CD4-positive, alpha-beta T cell treated with Interleukin-15 for 1 hour (primary cell): ENCODE results near the gene CFAP299.
"Not testable (repeated sequence)": the region's sequence is repeated elsewhere in the genome, so short reads cannot be mapped to it uniquely, and the experiment has no call there.

Source experiments
- DNase-seq: peaks from one replicate; pipeline ENCODE4 v3.0.0-alpha.2; 2020

The CFAP299 gene

DNA sequence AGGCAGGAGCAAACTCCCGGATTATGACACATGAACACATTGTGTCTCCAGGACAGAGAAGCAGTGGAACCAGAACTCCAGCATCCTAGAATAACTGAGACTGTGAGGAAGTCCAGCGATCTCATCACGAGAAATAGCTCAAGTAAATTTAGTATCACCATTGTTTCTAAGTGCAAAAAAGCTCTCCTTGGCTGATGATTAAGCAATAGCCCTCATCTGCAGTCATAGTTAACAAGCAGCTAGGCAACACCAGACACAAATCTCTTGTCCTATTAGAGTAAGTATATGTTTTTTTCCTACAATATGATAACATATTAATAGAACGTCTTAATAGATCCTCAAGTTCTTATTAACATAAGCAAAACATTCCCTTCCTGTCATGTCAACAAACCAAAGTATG lies 2.4 kb upstream of the CFAP299 start:
- DNase-seq = no peak

DNA sequence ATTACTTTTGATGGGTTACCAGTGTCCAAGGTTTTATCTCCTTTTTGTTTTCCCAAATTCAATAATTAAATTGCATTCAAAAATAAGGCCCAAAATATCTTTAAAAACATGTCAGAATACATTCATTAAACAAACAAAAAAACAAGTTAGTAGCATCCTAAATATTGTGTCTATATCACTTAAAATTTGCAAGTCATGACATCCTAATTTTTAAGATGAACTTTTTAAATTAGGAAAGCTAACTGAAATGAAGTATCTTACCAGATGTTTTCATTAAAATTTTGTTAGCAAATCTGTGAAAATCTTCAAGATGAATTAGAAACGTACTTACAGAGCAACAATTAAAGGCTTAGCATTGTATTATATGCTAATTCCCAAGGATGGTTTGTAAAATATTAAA lies 962 bp upstream of the CFAP299 start:
- no peak for DNase-seq

DNA sequence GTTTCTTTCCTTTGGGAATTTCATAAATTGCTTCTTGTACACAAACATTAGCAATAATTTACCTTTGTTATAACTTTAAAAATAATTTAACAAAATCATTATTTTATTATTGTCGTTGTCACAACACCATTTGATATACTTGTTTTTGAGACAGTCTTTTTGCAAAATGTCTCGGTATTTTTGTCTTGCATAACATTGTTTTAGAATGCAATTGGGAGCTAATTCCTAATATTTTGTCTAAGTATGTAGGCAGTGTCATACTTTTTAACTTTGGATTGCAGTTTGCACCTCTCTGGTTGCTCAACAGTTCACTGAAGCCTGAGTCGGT lies 340 bp upstream of the CFAP299 start:
- DNase-seq = no peak

DNA sequence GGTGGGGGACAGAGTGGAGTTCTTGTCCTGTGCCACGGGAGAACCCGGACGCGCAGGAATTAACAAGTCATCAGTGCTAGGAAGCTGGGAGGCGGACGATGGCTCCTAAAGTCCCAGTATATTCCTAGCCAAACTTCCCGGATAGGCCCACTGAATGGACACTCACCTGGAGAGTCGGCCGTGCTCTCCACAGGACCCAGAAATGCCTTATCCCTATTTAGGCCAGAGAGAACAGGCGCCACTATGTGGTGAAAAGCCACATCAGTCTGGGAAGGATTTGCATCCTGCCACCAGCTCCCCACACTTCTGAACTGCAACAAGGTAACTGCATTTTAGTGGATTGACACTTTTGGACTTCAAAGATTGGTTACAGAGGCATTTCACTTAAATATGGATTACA lies 1.1 kb downstream of the CFAP299 start:
- no peak for DNase-seq

DNA sequence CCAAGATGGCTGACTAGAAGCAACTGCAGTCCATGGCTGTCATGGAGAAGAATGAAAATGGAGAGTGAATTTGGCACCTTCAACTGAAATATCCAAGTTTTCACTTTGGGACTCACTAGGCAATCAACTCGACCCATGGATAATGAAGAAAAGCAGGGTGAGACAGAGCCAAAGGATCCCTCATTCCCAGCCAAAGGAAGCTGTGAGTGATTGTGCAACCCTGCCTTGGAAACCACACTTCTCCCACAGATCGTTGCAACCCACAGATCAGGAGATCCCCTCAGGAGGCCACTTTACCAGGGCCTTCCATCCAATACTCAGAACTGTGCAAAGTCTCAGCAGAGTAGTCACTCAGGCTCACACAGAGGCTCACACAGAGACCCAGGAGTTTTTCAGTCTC lies 4.5 kb downstream of the CFAP299 start:
- no peak for DNase-seq

DNA sequence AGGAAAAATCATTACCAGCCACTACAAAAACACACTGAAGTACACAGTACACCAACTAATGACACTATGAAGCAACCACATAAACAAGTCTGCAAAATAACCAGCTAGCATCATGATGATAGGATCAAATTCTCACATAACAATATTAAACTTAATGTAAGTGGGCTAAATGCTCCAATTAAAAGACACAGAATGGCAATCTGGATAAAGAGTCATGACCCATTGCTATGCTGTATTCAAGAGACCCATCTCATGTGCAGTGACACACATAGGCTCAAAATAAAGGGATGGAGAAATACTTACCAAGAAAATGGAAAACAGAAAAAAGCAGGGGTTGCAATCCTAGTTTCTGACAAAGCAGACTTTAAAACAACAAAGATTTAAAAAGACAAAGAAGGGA lies 7.2 kb downstream of the CFAP299 start:
- DNase-seq = not testable (repeated sequence)

DNA sequence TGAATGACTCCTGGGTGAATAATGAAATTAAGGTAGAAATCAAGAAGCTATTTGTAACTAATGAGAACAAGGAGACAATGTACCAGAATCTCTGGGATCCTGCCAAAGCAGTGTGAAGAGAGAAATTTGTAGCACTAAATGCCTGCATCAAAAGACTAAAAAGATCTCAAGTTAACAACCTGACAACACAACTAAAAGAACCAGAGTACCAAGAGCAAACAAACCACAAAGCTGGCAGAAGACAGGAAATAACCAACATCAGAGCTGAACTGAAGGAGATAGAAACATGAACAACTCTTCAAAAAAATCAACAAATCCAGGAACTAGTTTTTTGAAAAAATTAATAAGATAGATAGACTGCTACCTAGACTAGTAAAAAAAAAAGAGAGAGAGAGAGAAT lies 8.4 kb downstream of the CFAP299 start:
- DNase-seq = no peak

DNA sequence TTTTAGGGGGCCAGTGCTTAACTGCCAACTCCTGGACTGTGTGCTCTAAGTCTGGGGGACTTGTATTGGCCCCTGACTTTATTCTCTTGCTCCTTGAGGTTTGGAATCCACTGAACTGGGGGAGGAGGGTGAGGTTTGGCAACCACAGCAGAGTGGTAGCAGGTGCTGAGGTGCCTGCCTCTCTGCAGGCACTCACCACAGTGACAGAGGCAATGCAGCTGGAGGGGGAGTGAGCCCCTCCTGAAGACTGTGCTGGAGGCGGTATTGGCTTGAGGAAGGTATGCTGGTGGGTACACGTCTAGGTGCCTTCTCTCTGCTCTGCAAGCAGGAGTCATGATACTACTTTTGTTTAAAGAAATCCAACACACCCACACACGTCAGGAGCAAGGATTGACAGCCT lies 24.6 kb downstream of the CFAP299 start:
- DNase-seq = no peak

DNA sequence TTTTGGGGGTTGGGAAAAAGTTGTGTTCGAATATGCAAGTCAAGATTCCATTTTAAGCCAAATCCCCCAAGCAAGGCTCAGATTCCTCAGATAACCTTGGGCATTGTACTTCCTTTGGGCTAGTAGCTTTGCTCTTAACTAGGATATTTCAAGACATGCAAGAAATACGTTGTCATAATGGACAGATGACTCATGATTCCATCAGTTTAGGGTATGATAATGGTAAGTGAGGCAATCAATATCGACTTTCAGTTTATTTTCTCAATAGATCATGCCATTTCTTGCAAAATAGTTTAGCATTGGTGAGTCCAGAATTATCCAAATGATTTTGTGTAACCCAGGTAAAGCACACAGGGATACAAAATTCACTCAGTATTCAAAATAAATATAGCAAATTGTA lies 25.4 kb downstream of the CFAP299 start:
- DNase-seq = no peak

DNA sequence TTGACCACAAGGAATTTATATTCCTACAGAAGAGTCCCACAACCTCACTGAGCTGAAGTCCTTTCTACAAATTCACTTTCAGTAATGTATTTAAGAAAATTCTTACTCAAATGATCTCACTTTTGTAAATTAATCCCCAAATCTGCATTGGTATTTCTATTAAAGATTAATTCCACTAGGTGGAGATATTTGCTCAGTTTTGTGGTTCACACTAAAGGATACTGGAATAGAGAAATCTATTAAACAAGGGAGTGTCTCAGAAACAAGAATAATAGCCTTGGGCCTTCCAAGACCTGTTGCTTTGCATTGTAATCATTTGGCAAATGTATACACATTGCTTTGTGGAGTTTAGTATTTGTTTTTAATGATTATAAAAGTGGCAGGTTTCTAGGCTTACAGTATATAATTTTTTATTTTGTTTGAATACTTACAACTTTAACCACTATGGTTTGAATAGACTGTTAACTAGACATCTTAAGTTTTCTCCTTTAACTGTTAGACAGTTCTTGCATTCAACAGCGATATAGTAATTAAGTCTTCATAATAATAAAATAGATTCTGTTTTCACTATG lies 25.9 kb downstream of the CFAP299 start:
- no peak for DNase-seq

DNA sequence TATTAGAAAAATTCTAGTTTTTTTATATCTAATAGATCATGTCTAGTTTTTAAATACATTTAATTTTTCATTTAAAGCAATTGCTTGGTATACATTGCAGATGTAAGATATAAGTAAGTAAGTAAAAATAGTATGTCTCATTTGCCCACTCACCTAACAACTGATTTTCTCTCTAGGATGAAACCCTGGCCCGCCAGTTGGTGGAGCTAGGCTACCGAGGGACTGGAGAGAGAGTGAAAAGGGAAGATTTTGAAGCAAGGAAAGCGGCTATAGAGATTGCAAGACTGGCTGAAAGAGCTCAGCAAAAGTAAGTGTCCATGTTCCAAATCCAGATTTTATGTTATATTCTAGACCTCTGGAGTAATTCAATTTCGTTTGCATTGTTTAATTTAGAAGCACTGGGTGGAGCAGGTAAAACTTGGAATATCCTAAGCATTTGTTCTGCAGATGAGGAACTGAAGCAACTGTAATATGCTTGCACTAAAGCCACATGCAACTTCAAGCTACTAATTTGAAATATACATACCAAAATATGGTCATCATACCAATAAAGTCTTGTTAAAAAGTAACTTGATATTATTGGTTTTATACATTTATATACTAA lies 27.1 kb downstream of the CFAP299 start:
- DNase-seq = no peak

DNA sequence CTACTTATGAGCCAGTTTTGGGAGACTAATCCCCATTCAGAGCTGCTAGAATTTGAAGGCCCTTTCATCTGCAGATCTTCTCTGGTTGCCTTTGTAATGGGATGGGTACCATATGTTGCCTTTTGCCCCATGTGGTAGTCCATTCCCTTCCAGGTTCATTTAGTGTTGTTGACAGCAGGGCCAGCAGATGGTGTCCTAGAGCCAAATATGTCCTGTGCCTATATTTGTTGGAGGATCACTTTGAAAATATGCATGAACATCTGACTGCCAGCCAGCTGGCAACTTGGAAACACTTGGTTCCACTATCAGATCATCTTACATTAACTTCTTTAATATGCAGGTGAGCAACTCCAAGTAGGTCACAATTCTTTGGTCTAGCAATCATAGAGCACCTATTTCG lies 30.4 kb downstream of the CFAP299 start:
- DNase-seq = peak; percentile 52

DNA sequence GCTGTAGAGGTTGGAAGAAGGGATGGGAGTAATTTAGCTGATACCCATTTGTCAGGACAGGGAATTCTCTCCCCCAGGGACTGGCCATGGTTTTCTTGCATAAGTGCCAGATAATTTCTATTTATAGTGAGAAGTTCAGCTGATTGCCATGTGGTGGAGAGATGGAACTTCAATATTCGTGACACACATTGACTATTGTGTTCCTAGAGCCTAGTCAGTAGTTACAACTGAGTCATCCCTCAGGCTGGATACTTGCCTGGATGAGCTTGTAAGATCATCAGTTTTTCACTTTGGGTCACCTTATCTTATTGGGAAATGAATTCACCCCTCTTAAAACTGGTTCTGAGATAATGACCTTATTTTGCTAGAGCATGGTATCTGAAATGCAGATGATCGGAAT lies 32.2 kb downstream of the CFAP299 start:
- DNase-seq = no peak

DNA sequence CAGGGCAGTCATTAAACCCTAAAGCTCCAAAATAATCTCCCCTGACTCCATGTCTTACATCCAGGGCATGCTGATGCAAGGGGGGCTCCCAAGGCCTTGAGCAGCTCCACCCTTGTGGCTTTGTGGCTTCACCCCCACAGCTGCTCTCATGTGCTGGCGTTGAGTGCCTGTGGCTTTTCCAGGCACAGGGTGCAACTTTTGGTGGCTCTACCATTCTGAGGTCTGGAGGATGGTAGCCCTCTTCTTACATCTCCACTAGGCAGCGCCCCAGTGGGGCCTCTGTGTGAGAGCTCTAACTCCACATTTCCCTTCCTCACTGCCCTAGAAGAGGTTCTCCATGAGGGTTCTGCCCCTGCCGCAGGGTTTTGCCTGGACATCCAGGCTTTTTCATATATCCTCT lies 35.1 kb downstream of the CFAP299 start:
- DNase-seq = no peak

DNA sequence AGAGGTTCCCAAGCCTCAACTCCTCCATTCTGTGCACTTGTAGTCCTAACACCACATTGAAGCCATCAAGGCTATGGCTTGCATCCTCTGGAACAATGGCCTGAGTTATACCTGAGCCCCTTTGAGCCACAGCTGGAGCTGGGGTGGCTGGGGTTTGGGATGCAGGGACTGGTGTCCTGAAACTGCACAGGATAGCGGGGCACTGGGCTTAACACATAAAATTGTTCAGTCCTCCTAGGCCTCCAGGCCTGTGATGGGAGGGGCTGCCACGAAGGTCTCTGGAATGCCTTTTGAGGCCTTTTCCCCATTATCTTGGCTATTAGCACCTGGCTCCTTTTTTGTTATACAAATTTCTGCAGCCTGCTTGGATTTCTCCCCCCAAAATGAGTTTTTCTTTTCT lies 35.5 kb downstream of the CFAP299 start:
- no peak for DNase-seq

DNA sequence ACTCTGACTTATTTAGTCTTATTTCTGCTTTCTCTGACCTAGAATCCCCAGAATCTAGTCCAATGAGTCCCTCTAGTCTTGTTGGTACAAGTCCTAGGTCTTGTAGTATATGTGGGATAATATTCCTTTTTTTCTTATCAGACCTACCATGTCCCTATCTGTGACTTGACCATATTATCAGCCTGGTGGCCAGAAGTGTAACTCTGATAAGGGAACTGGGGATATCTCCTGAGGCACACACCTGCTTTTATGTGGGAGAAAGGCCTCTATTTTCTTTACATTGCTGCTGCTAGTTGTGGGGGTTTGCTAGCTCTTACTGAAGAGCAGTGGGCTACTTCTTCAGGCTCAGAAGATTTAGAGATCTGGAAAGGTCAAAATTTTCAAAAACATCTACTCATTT lies 38.6 kb downstream of the CFAP299 start:
- no peak for DNase-seq

DNA sequence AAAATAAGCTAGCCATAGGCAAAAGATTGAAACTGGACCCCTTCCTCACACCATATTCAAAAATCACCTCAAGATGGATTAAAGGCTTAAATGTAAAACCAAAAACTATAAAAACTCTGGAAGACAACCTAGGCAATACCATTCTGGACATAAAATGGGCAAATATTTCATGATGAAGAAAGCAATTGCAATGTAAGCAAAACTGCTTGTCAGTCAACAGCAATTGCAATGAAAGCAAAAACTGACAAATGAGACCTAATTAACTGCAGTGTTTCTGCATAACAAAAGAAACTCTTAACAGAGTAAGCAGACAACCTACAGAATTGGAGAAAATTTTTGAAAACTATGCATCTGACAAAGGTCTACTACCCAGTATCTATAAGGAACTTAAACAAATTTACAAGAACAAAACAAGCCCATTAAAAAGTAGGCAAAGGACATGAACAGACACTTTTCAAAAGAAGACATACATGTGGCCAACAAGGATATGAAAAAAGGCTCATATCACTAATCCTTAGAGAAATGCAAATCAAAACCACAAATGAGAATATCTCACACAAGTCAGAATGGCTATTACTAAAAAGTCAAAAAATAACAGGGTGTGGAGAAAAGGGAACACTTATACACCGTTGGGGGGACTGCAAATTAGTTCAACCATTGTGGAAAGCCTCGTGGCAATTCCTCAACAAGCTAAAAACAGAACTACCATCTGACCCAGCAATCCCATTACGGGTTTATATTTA lies 46.7 kb downstream of the CFAP299 start:
- no peak for DNase-seq

DNA sequence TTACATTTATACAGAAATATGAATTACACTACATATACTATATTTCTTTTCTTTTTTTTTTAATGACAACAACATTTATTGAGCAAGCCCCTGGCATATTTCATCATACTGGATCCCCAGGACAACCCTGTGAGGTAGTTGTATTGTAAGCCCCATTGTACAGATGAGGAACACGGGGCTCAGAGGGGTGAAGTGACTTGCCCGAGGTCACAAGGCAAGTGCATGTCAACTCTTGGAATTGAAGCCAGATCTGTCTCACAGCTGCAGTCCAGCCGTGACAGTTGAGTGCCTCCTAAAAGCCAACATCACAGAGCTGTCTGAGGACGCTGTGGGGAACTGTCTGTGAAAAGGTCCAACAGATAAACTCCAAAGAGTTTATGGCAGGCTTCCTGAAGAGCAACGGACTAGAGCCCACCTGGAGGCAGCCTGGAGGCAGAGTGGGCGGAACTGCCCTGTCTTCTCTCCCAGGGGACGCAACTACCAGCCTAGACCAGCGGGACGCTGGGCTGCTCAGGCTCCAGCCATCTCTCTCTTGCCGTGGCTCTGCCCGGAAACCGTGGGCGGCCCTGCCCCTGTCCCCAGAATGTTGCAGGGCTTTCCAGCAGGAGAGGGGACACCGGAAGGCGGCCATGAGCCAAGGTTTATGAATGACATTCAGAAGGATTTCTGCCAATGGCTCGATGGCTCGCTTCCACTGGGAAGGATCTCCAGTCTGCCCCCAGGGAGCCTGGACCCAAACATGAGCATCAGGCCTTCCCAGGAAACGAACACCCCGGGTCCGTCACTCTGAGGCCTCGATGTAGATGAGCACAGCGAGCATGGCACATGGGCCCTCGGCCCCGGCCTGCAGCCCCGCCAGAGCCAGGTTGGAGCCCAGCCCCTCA lies 50.1 kb downstream of the CFAP299 start:
- no peak for DNase-seq

DNA sequence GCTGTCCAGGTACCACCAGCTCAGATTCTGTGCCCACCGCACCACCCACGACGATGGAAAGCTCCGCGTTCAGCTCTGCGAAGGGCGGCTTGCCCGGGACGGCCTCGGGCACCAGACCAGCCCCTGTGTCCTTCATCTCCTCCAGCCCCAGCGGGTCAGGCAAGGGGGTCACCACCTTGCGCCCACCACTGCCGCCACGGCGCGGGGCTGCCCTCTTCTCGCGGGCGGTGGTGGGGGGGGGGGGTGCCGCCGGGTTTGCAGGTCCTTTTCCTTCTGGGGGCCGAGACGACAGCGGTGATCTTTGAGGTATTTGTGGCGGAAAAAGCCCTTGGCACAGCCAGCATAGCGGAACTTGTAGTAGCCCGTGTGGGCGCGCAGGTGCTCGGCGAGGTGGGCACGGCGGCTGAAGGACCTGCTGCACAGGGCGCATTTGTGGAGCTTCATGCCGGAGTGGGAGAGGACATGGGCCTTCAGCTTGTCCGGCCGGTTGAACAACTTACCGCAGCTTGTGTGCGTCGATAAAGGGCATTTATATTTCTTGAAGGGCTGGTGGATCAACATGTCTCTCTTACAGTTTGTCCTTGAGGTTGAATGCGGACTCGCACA lies 50.9 kb downstream of the CFAP299 start:
- no peak for DNase-seq

DNA sequence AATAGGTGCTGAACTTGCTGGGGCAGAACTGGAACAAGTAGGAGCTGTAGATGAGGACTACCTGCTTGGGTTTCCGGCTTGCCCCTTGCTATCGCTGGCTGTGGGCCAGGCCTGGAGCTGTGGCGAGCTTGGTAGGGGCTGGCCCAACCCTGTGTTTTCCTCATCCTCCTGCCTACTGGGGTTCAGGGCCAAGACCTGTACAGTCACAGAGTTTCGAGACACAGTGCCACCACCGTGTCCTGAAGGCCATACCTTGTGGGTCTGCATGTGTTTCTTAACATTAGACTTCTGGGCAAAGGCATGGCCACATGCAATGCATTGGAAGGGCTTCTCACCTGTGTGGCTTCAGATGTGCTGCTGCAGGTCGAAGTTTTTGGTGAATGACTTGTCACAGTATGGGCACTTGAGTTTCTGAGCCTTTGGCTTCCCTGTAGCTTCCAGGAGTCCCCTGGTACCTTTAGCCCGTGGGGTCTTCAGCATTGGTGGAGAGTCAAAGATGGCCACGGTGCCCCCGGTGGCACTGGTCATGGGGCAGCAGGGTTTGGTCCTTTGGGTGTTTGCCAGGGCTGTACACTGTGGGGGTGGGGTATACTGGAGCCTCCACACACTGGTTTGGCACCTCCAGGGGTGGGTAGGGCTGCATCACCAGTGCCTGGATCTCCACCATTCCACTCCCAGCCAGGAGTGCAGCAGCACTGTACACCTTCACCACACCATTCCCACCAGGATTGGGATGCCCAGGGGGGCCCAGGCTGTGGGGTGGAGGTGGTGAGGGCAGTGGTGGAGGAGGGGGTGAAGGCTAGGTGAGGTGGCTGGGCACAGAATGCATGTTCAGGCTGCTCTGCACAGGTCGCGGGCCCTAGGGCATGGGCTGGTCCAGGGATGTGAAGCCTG lies 52.1 kb downstream of the CFAP299 start:
- no peak for DNase-seq

DNA sequence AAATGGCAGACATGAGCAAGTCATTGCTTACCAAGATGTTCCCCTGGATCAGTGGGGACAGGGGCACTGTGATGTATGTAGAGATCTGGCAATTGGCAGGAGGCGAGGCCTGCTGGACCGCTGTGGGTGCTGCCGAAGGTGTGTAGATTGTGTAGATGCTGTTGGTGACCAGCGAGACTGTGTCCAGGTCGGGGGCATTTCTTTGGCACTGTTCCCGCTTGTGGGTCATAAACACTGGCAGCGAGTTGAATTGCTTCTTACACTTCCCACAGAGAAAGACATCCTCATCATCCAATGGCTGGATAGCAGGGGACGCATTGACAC lies 52.7 kb downstream of the CFAP299 start:
- DNase-seq = no peak

DNA sequence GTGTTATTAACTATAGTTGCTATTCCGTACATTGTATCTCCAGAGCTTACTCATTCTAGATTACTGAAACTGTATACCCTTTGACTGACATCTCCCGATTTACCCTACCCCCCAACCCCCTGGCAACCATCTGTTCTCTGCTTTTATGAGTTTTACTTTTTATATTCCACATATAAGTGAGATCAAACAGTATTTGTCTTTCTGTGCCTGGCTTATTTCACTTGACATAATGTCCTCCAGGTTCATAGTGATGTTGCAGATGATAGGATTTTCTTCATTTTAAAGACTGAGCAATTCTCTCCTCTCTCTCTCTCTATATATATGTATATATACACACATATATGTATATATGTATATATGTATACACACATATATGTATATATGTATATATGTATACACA lies 54.6 kb downstream of the CFAP299 start:
- no peak for DNase-seq
